ENCODE results near the gene CARMIL3. TPM values are rescaled to one million over a fixed set of nuclear protein-coding genes. Genes with fewer than 3 reads are reported as not detected.
"Not testable (repeated sequence)": the region's sequence is repeated elsewhere in the genome, so short reads cannot be mapped to it uniquely, and the experiment has no call there.

CARMIL3 gene
- polyA plus RNA-seq (2013, experiment 1 of 2) = 0.96 TPM
- polyA plus RNA-seq (2013, experiment 2 of 2) = 0.98 TPM

- Histone ChIP-seq H3K36me3 (replicated peaks in 1 of 2; ENCODE audit: control insufficient read depth in 2 of 2, insufficient read depth in 2 of 2, low read length in 2 of 2) (no peaks in the 10 kb centered on the region), H3K14ac (ENCODE audit: low read length) (no peak within 1 kb of the TSS), H3K4ac (ENCODE audit: low read length) (no peak within 1 kb of the TSS), H2AK5ac (ENCODE audit: low read depth, low read length) (peak within 1 kb of the TSS; percentile 81), H2BK5ac (ENCODE audit: low read length) (no peak within 1 kb of the TSS), H3K4me1 (ENCODE audit: control insufficient read depth in 2 of 2, insufficient read depth in 1 of 2, low read depth in 1 of 2, low read length in 2 of 2) (peaks cover 5 to 7% of the 10 kb centered on the region in 2 donors), H2BK12ac (ENCODE audit: low read length) (no peak within 1 kb of the TSS), H3K4me3 (ENCODE audit: low read length in 2 of 2) (peak within 1 kb of the TSS; percentile 55 to 87), H3K9ac (ENCODE audit: low read depth, low read length, poor library complexity) (peak within 1 kb of the TSS; percentile 91), H2AFZ (ENCODE audit: low read length) (peak within 1 kb of the TSS; percentile 99), H3K9me3 (replicated peaks in 1 of 2; ENCODE audit: control insufficient read depth in 2 of 2, insufficient read depth in 1 of 2, low read depth in 1 of 2, low read length in 2 of 2) (no peaks in the 10 kb centered on the region), H3K79me1 (ENCODE audit: low read depth, low read length) (no peaks in the 10 kb centered on the region), H2BK120ac (ENCODE audit: low read depth, low read length) (no peak within 1 kb of the TSS), H3K23ac (ENCODE audit: low read depth, low read length, poor library complexity) (peak within 1 kb of the TSS; percentile 34), H4K8ac (ENCODE audit: low read depth, low read length) (peak within 1 kb of the TSS; percentile 100), H4K91ac (ENCODE audit: low read depth, low read length, poor library complexity) (no peak within 1 kb of the TSS), H3K4me2 (ENCODE audit: insufficient read depth, low read length, poor library complexity, severe bottlenecking) (peak within 1 kb of the TSS; percentile 98), H3K18ac (ENCODE audit: low read length) (peak within 1 kb of the TSS; percentile 77), H2BK15ac (ENCODE audit: low read length) (peak within 1 kb of the TSS; percentile 60), H3K27me3 (ENCODE audit: control insufficient read depth in 3 of 3, insufficient read depth in 3 of 3, low read depth in 1 of 3, low read length in 3 of 3) (peaks cover 0 to 32% (median 0%) of the 10 kb centered on the region in 3 experiments), H3K27ac (replicated peaks; ENCODE audit: low read length) (no peak within 1 kb of the TSS)
- DNase-seq (ENCODE audit: low spot score) = peak; percentile 69
- WGBS, 2 donors (ENCODE audit: extremely low coverage in 2 of 2, insufficient read length in 2 of 2, insufficient replicate concordance in 1 of 2) = no CpG with 5 or more reads among the region's 92 CpGs
These were observed at the start of gene CARMIL3 for GRCh38 chr14:24051789-24052655. CARMIL3 (plus strand) TSS chr14:24052009; CDS start chr14:24052154, 145 bp downstream.

GRCh38 chr14:24006471-24006816 is 45.4 kb upstream of the CARMIL3 start:
- not testable (repeated sequence) for H3K36me3 ChIP-seq (replicated peaks in 1 of 2; ENCODE audit: control insufficient read depth in 2 of 2, insufficient read depth in 2 of 2, low read length in 2 of 2); H3K4ac ChIP-seq (ENCODE audit: low read length); H3K79me1 ChIP-seq (ENCODE audit: low read depth, low read length); H3K4me1 ChIP-seq (ENCODE audit: control insufficient read depth in 2 of 2, insufficient read depth in 1 of 2, low read depth in 1 of 2, low read length in 2 of 2); H4K91ac ChIP-seq (ENCODE audit: low read depth, low read length, poor library complexity); DNase-seq (ENCODE audit: low spot score); H3K9ac ChIP-seq (ENCODE audit: low read depth, low read length, poor library complexity); H4K8ac ChIP-seq (ENCODE audit: low read depth, low read length); H2BK5ac ChIP-seq (ENCODE audit: low read length); H3K14ac ChIP-seq (ENCODE audit: low read length); H3K9me3 ChIP-seq (replicated peaks in 1 of 2; ENCODE audit: control insufficient read depth in 2 of 2, insufficient read depth in 1 of 2, low read depth in 1 of 2, low read length in 2 of 2); H3K27ac ChIP-seq (replicated peaks; ENCODE audit: low read length); H2AK5ac ChIP-seq (ENCODE audit: low read depth, low read length); H3K4me3 ChIP-seq (ENCODE audit: low read length in 2 of 2); H2BK12ac ChIP-seq (ENCODE audit: low read length); H2BK120ac ChIP-seq (ENCODE audit: low read depth, low read length); H3K23ac ChIP-seq (ENCODE audit: low read depth, low read length, poor library complexity); H2BK15ac ChIP-seq (ENCODE audit: low read length)
- peak overlapping the region; percentile 45 for H3K4me2 ChIP-seq (ENCODE audit: insufficient read depth, low read length, poor library complexity, severe bottlenecking)
- H3K18ac ChIP-seq (ENCODE audit: low read length) = peak overlapping the region; percentile 17
- H3K27me3 ChIP-seq (ENCODE audit: control insufficient read depth in 3 of 3, insufficient read depth in 3 of 3, low read depth in 1 of 3, low read length in 3 of 3) = peaks cover 0 to 10% (median 0%) of the 10 kb centered on the region in 3 experiments
- peak overlapping the region; percentile 45 for H2AFZ ChIP-seq (ENCODE audit: low read length)
- WGBS, 2 donors (ENCODE audit: extremely low coverage in 2 of 2, insufficient read length in 2 of 2, insufficient replicate concordance in 1 of 2) = no CpG with 5 or more reads among the region's 15 CpGs

- peak overlapping the region; percentile 65 for H4K8ac ChIP-seq (ENCODE audit: low read depth, low read length)
- WGBS, 2 donors (ENCODE audit: extremely low coverage in 2 of 2, insufficient read length in 2 of 2, insufficient replicate concordance in 1 of 2) = no CpG with 5 or more reads among the region's 62 CpGs
- H3K9me3 ChIP-seq (replicated peaks in 1 of 2; ENCODE audit: control insufficient read depth in 2 of 2, insufficient read depth in 1 of 2, low read depth in 1 of 2, low read length in 2 of 2); H3K4me1 ChIP-seq (ENCODE audit: control insufficient read depth in 2 of 2, insufficient read depth in 1 of 2, low read depth in 1 of 2, low read length in 2 of 2); H2BK120ac ChIP-seq (ENCODE audit: low read depth, low read length); H2BK15ac ChIP-seq (ENCODE audit: low read length); H2BK12ac ChIP-seq (ENCODE audit: low read length); H2AK5ac ChIP-seq (ENCODE audit: low read depth, low read length); H3K14ac ChIP-seq (ENCODE audit: low read length); H3K4ac ChIP-seq (ENCODE audit: low read length); H4K91ac ChIP-seq (ENCODE audit: low read depth, low read length, poor library complexity); H3K23ac ChIP-seq (ENCODE audit: low read depth, low read length, poor library complexity); H3K79me1 ChIP-seq (ENCODE audit: low read depth, low read length); H3K36me3 ChIP-seq (replicated peaks in 1 of 2; ENCODE audit: control insufficient read depth in 2 of 2, insufficient read depth in 2 of 2, low read length in 2 of 2); H2BK5ac ChIP-seq (ENCODE audit: low read length); H3K27ac ChIP-seq (replicated peaks; ENCODE audit: low read length): not testable (repeated sequence)
- H3K9ac ChIP-seq (ENCODE audit: low read depth, low read length, poor library complexity) = peak overlapping the region; percentile 60
- peak overlapping the region; percentile 56 for H2AFZ ChIP-seq (ENCODE audit: low read length)
- H3K4me3 ChIP-seq (ENCODE audit: low read length in 2 of 2) = peak overlapping the region in 1 of 2 donors; percentile 73
- peaks cover 0 to 11% (median 0%) of the 10 kb centered on the region in 3 experiments for H3K27me3 ChIP-seq (ENCODE audit: control insufficient read depth in 3 of 3, insufficient read depth in 3 of 3, low read depth in 1 of 3, low read length in 3 of 3)
- H3K4me2 ChIP-seq (ENCODE audit: insufficient read depth, low read length, poor library complexity, severe bottlenecking) = peak overlapping the region; percentile 45
- peak; percentile 37 for DNase-seq (ENCODE audit: low spot score)
- H3K18ac ChIP-seq (ENCODE audit: low read length) = peak overlapping the region; percentile 17
These were observed 44.8 kb upstream of the CARMIL3 start for GRCh38 chr14:24006817-24007652.

- Histone ChIP-seq H2BK5ac (ENCODE audit: low read length) (no peak overlapping the region), H4K8ac (ENCODE audit: low read depth, low read length) (no peak overlapping the region), H3K36me3 (replicated peaks in 1 of 2; ENCODE audit: control insufficient read depth in 2 of 2, insufficient read depth in 2 of 2, low read length in 2 of 2) (no peaks in the 10 kb centered on the region), H2AK5ac (ENCODE audit: low read depth, low read length) (no peak overlapping the region), H3K27ac (replicated peaks; ENCODE audit: low read length) (no peak overlapping the region), H3K4ac (ENCODE audit: low read length) (no peak overlapping the region), H3K9ac (ENCODE audit: low read depth, low read length, poor library complexity) (no peak overlapping the region), H2AFZ (ENCODE audit: low read length) (no peak overlapping the region), H2BK15ac (ENCODE audit: low read length) (no peak overlapping the region), H3K4me3 (ENCODE audit: low read length in 2 of 2) (no peak overlapping the region), H3K14ac (ENCODE audit: low read length) (no peak overlapping the region), H3K4me1 (ENCODE audit: control insufficient read depth in 2 of 2, insufficient read depth in 1 of 2, low read depth in 1 of 2, low read length in 2 of 2) (peaks cover 0 to 4% of the 10 kb centered on the region in 2 donors), H2BK12ac (ENCODE audit: low read length) (no peak overlapping the region), H3K79me1 (ENCODE audit: low read depth, low read length) (peaks cover 2% of the 10 kb centered on the region), H3K27me3 (ENCODE audit: control insufficient read depth in 3 of 3, insufficient read depth in 3 of 3, low read depth in 1 of 3, low read length in 3 of 3) (peaks cover 0 to 22% (median 0%) of the 10 kb centered on the region in 3 experiments), H3K18ac (ENCODE audit: low read length) (no peak overlapping the region), H3K23ac (ENCODE audit: low read depth, low read length, poor library complexity) (no peak overlapping the region), H3K9me3 (replicated peaks in 1 of 2; ENCODE audit: control insufficient read depth in 2 of 2, insufficient read depth in 1 of 2, low read depth in 1 of 2, low read length in 2 of 2) (no peaks in the 10 kb centered on the region), H3K4me2 (ENCODE audit: insufficient read depth, low read length, poor library complexity, severe bottlenecking) (no peak overlapping the region), H4K91ac (ENCODE audit: low read depth, low read length, poor library complexity) (no peak overlapping the region), H2BK120ac (ENCODE audit: low read depth, low read length) (no peak overlapping the region)
- no CpG with 5 or more reads among the region's 2 CpGs for WGBS, 2 donors (ENCODE audit: extremely low coverage in 2 of 2, insufficient read length in 2 of 2, insufficient replicate concordance in 1 of 2)
- DNase-seq (ENCODE audit: low spot score) = no peak
These were observed 40.8 kb upstream of the CARMIL3 start for GRCh38 chr14:24011051-24011450.

Data from neuronal stem cell (in vitro differentiated cells).